ENCODE data around the gene RNF167.

RNF167 gene

DNA sequence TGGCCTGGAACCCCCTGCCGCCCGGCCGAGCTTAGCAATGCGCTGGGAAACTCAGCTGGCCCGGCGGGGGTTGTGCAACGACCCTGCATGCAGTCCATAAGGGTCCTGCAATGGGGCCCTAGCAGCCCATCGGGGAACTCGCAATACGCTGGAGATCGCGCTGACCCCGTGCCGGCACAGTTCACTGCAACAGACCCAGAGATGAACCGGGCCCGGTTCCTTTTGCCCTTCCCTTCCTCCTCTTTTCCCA is 597 bp upstream of the RNF167 start:
- no peak for DNase-seq (ENCODE audit: low read depth)
- TF ChIP-seq, protein P1, sequence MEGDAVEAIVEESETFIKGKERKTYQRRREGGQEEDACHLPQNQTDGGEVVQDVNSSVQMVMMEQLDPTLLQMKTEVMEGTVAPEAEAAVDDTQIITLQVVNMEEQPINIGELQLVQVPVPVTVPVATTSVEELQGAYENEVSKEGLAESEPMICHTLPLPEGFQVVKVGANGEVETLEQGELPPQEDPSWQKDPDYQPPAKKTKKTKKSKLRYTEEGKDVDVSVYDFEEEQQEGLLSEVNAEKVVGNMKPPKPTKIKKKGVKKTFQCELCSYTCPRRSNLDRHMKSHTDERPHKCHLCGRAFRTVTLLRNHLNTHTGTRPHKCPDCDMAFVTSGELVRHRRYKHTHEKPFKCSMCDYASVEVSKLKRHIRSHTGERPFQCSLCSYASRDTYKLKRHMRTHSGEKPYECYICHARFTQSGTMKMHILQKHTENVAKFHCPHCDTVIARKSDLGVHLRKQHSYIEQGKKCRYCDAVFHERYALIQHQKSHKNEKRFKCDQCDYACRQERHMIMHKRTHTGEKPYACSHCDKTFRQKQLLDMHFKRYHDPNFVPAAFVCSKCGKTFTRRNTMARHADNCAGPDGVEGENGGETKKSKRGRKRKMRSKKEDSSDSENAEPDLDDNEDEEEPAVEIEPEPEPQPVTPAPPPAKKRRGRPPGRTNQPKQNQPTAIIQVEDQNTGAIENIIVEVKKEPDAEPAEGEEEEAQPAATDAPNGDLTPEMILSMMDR (IDR thresholded peaks at IDR 0.05; ENCODE audit: insufficient read depth, low read depth, low read length, missing control alignments), result no peak
- H3K4me3 ChIP-seq (ENCODE audit: low read length), result peak overlapping the region; percentile 96

DNA sequence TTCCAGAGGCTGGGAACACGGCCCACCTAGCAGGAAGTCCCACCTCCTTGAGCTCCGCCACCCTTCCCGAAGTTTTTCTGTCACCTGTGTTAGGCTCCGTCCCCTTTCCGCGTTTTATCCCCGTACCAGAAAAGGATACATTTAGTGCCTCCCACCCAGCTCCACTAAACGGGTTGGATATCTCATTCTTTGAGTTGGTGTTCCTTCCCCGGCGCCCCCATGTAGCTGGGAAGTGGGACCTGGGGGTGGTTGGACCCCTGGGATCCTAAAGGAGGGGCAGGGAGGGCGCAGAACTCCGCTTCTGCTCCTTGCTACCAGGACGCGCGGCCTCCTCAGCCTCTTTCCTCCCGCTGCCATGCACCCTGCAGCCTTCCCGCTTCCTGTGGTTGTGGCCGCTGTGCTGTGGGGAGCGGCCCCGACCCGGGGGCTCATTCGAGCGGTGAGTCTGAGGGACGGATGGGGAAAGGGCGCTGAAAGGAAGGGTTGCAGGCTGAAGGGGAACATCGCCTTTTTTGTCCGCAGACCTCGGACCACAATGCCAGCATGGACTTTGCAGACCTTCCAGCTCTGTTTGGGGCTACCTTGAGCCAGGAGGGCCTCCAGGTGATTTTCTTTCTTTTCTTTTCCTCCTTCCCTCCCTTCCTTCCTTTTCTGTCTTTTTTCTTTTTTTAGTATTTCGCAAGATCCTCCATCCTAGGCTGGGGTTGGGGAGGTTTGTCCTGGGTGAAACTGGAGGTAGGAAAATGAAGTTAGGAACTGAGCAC is 669 bp downstream of the RNF167 start:
- peak; percentile 90 for DNase-seq (ENCODE audit: low read depth)
- TF ChIP-seq, protein P1 (IDR thresholded peaks at IDR 0.05; ENCODE audit: insufficient read depth, low read depth, low read length, missing control alignments), result no peak
- peak overlapping the region; percentile 96 for H3K4me3 ChIP-seq (ENCODE audit: low read length)

DNA sequence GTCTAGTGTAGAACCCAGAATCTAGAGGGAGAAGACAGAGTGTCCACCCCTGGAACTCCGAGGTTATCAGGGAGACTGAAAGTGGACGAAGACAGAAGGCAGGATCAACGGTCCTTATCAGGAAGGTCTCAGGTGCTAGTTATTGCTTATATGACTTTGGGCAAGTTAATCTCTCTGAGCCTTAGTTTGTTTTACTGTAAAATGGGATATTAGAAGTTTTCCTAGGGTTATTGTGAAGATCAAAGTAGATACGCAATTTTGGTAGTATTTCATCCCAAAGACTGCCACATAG is 1.2 kb downstream of the RNF167 start:
- DNase-seq (ENCODE audit: low read depth), result no peak
- peak overlapping the region; percentile 96 for H3K4me3 ChIP-seq (ENCODE audit: low read length)
- TF ChIP-seq, protein P1 (IDR thresholded peaks at IDR 0.05; ENCODE audit: insufficient read depth, low read depth, low read length, missing control alignments), result no peak

DNA sequence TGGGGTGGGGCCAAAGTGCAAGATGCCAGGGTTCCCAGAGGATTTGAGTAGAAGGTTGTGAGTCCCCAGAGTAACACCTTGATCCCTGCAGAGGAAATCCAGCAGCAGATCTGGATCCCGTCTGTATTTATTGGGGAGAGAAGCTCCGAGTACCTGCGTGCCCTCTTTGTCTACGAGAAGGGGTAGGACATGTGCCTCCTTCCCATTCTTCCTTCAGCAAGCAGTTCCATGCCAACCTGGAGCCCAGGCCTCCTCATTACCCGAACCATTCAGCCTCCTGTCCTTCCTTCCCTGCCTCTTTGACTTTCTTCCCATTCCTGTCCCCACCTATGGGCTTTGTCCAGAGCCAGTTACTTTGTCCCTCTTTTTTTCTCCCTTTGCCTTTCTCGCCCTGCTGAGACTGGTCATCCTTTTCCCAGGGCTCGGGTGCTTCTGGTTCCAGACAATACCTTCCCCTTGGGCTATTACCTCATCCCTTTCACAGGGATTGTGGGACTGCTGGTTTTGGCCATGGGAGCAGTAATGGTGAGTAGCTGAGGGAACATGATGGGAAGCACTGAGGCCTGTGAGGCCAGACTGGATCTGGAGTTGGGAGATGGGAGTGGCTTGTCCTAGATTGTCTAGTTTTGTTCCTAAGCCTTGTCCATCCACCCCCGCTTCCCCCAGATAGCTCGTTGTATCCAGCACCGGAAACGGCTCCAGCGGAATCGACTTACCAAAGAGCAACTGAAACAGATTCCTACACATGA is 2.9 kb downstream of the RNF167 start:
- no peak overlapping the region for H3K4me3 ChIP-seq (ENCODE audit: low read length)
- DNase-seq (ENCODE audit: low read depth), result no peak
- TF ChIP-seq, protein P1 (IDR thresholded peaks at IDR 0.05; ENCODE audit: insufficient read depth, low read depth, low read length, missing control alignments), result no peak

DNA sequence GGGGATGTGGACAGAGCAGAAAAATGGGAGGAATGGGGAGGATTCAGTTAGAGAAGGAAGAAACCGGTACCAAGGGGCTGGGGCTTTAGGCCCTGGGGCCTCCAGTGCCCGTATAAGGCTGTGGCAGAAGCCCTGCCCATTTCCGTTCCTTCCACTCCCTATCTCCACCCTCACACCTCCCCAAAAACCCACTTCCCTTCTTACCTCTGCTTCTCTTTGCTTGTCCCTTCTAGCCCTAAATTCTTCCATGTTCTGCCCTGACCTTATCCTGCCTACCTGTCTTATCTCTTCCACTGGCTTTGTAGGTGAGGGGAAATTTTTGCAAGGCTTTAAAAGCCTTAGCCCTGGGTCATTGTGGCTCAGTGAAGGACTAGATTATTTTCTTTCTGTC is 4.1 kb downstream of the RNF167 start:
- no peak for DNase-seq (ENCODE audit: low read depth)
- no peak overlapping the region for H3K4me3 ChIP-seq (ENCODE audit: low read length)
- TF ChIP-seq, protein P1 (IDR thresholded peaks at IDR 0.05; ENCODE audit: insufficient read depth, low read depth, low read length, missing control alignments), result no peak

DNA sequence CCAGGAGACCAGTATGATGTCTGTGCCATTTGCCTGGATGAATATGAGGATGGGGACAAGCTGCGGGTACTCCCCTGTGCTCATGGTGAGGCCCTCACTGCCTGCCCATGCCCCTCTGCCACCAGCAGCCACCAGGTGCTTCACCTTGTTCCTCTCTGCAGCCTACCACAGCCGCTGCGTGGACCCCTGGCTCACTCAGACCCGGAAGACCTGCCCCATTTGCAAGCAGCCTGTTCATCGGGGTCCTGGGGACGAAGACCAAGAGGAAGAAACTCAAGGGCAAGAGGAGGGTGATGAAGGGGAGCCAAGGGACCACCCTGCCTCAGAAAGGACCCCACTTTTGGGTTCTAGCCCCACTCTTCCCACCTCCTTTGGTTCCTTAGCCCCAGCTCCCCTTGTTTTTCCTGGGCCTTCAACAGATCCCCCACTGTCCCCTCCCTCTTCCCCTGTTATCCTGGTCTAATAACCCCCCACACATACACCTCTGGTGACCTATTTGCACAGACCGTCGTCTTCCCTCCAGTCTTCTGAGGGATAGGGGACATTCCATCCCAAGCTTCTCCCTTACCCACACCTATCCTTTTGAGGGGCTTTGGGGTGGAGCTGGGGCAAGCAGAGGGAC is 4.6 kb downstream of the RNF167 start:
- H3K4me3 ChIP-seq (ENCODE audit: low read length), result no peak overlapping the region
- TF ChIP-seq, protein P1 (IDR thresholded peaks at IDR 0.05; ENCODE audit: insufficient read depth, low read depth, low read length, missing control alignments), result no peak
- DNase-seq (ENCODE audit: low read depth), result no peak
